ENCODE measurements around the gene FJX1. TPM values are rescaled to one million over a fixed set of nuclear protein-coding genes. Genes with fewer than 3 reads are reported as not detected.

Gene FJX1
- total and polyA plus RNA-seq, 10 donors, result 3.0 to 40.6 (median 9.2) TPM

DNA sequence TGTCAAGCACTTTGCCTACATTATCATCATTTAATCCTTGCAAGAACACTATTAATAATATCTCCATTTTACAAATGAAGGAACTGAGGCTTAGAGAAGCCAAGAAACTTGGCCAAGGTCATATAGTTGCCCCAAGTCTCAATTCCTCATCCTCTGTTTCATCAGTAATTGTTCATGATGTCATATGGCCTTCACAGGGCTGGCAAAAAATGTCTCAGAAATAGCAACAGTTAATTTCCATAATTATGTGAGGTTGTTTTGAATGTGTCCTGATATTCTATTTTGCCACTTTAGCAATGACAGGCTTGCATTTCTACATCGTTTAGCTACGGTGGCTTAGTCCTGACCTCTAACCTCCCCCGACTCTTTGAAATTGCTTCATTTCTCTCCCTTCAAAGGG lies 23.7 kb downstream of the FJX1 start:
- WGBS, 5 donors, result 73 to 89% (median 80%) methylated on average over 3 of the region's 3 CpGs
- Histone ChIP-seq H3K9me3 (no peaks in the 10 kb centered on the region), H3K36me3 (no peaks in the 10 kb centered on the region), H3K4me3 (no peak overlapping the region), H3K27me3 (replicated peaks in 1 of 7) (peaks cover 0 to 4% (median 0%) of the 10 kb centered on the region in 7 donors), H3K4me1 (no peaks in the 10 kb centered on the region), H3K27ac (no peak overlapping the region)
- TF ChIP-seq, protein P1, sequence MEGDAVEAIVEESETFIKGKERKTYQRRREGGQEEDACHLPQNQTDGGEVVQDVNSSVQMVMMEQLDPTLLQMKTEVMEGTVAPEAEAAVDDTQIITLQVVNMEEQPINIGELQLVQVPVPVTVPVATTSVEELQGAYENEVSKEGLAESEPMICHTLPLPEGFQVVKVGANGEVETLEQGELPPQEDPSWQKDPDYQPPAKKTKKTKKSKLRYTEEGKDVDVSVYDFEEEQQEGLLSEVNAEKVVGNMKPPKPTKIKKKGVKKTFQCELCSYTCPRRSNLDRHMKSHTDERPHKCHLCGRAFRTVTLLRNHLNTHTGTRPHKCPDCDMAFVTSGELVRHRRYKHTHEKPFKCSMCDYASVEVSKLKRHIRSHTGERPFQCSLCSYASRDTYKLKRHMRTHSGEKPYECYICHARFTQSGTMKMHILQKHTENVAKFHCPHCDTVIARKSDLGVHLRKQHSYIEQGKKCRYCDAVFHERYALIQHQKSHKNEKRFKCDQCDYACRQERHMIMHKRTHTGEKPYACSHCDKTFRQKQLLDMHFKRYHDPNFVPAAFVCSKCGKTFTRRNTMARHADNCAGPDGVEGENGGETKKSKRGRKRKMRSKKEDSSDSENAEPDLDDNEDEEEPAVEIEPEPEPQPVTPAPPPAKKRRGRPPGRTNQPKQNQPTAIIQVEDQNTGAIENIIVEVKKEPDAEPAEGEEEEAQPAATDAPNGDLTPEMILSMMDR (IDR thresholded peaks at IDR 0.05 in 8 of 11, conservative IDR thresholded peaks at IDR 0.05 in 3 of 11), result no peak
- TF ChIP-seq POLR2AphosphoS5 (IDR thresholded peaks at IDR 0.05) (no peak), POLR2A (IDR thresholded peaks at IDR 0.05) (no peak)
- DNase-seq, result no peak
- intact Hi-C loops (cut with DNase I; ENCODE audit: low total_unique reads), result no loop called here

DNA sequence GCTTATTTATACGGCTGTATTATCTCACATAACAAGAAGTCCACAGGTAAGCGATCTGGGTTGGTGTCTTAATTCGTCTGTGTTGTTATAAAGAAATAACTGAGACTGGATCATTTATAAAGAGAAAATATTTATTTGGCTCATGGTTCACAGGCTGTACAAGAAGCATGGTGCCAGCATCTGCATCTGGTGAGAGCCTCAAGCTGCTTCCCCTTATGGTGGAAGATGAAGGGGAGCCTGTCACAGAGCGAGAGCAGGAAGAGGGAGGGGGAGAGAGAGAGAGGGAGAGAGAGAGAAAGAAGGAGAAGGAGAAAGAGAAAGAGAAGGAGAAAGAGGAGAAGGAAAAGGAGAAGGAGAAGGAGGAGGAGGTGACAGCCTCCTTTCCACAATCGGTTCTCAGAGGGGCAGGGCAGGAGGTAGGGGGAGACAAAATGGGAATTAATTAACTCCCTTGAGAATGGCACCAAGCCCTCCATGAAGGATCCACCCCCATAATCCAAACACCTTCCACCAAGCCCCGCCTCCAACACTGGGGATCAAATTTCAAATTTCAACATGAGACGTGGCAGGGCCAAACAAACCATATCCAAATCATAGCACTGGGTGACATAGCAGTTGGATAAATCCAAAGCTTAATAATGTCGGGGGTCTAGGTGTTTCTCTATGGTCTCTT lies 29.3 kb downstream of the FJX1 start:
- intact Hi-C loops (cut with DNase I; ENCODE audit: low total_unique reads), result no loop called here
- DNase-seq, result no peak
- TF ChIP-seq POLR2A (IDR thresholded peaks at IDR 0.05) (no peak), POLR2AphosphoS5 (IDR thresholded peaks at IDR 0.05) (no peak)
- TF ChIP-seq, protein P1 (IDR thresholded peaks at IDR 0.05 in 8 of 11, conservative IDR thresholded peaks at IDR 0.05 in 3 of 11), result no peak

DNA sequence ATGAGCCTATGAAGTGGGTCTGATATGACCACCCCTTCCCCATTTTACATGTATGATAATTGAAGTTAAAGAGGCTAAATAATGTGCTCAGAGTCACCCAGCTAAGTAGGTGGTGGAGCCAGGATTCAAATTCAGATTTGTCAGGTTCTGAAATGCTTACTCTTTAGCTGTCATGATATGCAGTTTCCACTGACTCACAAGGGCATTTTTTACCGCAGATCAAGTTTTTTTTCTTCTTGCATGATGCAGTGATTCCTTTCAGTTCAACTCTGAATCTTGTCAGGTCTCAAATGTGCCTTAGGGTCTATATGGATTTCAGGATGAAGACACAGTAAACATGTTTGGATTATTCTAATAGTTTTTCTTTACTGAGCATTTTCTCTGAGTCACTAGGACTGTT lies 31.7 kb downstream of the FJX1 start:
- 38 to 67% (median 65%) methylated on average over 1 of the region's 1 CpG for WGBS, 5 donors
- intact Hi-C loops (cut with DNase I; ENCODE audit: low total_unique reads), result no loop called here

More for the DNA sequence above, 29.3 kb downstream of the FJX1 start:
- WGBS, 5 donors, result 74 to 83% (median 79%) methylated on average over 8 of the region's 8 CpGs
- no peak overlapping the region for H3K27ac ChIP-seq
- no peaks in the 10 kb centered on the region for H3K9me3 ChIP-seq
- peaks cover 0 to 4% (median 0%) of the 10 kb centered on the region in 7 donors for H3K27me3 ChIP-seq (replicated peaks in 1 of 7)
- no peaks in the 10 kb centered on the region for H3K36me3 ChIP-seq
- H3K4me3 ChIP-seq, result no peak overlapping the region
- no peaks in the 10 kb centered on the region for H3K4me1 ChIP-seq

DNA sequence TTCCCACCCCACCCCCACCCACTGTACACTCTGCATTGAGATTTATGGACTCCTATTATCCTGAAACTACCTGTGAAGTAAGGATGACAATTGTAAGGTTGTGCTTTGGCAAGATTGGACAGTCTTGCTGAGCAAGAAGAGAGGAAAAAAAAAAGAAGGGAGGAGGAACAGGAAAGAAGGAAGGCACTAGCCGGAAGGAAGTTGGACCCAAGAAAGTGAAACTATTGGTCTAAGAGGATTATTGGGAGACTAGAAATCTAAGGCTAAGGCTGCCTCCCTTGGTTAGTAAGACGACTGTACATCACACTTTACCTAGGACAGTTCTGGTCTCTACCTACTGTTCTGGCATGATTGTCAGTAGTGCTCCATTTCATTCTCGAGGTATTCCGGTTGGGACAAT lies 32.2 kb downstream of the FJX1 start:
- H3K36me3 ChIP-seq, result no peaks in the 10 kb centered on the region
- H3K4me1 ChIP-seq, result no peaks in the 10 kb centered on the region
- H3K27ac ChIP-seq, result no peak overlapping the region
- no peak overlapping the region for H3K4me3 ChIP-seq
- WGBS, 5 donors, result 73 to 88% (median 81%) methylated on average over 4 of the region's 4 CpGs
- DNase-seq, result no peak
- intact Hi-C loops (cut with DNase I; ENCODE audit: low total_unique reads), result no loop called here
- no peaks in the 10 kb centered on the region for H3K9me3 ChIP-seq
- TF ChIP-seq, protein P1 (IDR thresholded peaks at IDR 0.05 in 8 of 11, conservative IDR thresholded peaks at IDR 0.05 in 3 of 11), result no peak
- peaks cover 0 to 4% (median 0%) of the 10 kb centered on the region in 7 donors for H3K27me3 ChIP-seq (replicated peaks in 1 of 7)

More for the DNA sequence above, 31.7 kb downstream of the FJX1 start:
- peaks cover 0 to 4% (median 0%) of the 10 kb centered on the region in 7 donors for H3K27me3 ChIP-seq (replicated peaks in 1 of 7)
- H3K9me3 ChIP-seq, result no peaks in the 10 kb centered on the region
- DNase-seq, result no peak
- no peaks in the 10 kb centered on the region for H3K4me1 ChIP-seq
- TF ChIP-seq POLR2A (IDR thresholded peaks at IDR 0.05), result no peak
- TF ChIP-seq, protein P1 (IDR thresholded peaks at IDR 0.05 in 8 of 11, conservative IDR thresholded peaks at IDR 0.05 in 3 of 11), result no peak
- TF ChIP-seq POLR2AphosphoS5 (IDR thresholded peaks at IDR 0.05), result no peak
- H3K4me3 ChIP-seq, result no peak overlapping the region
- H3K36me3 ChIP-seq, result no peaks in the 10 kb centered on the region
- H3K27ac ChIP-seq, result no peak overlapping the region

Data from spleen (tissue), 11 donors.